ENCODE results near the gene SERTAD4.
"Not testable (repeated sequence)": the region's sequence is repeated elsewhere in the genome, so short reads cannot be mapped to it uniquely, and the experiment has no call there.

SERTAD4 gene

GRCh38 chr1:210232511-210233215 is at the start of gene SERTAD4:
Gene SERTAD4, plus strand, starts transcription at chr1:210232796. Its CDS starts 5,165 bp downstream, at chr1:210237961.
- H3K27me3 ChIP-seq (ENCODE audit: control insufficient read depth in 1 of 2, insufficient read depth in 2 of 2, low read length in 2 of 2) = no peaks in the 10 kb centered on the region
- peak within 1 kb of the TSS; percentile 95 for H3K27ac ChIP-seq (ENCODE audit: low read length)
- H3K4me3 ChIP-seq (ENCODE audit: low read length in 2 of 2) = peak within 1 kb of the TSS; percentile 78 to 85
- H3K4me1 ChIP-seq (ENCODE audit: control insufficient read depth, insufficient read depth, low read length) = peaks cover 23% of the 10 kb centered on the region
- no peaks in the 10 kb centered on the region for H3K36me3 ChIP-seq (ENCODE audit: control insufficient read depth in 2 of 2, insufficient read depth in 2 of 2, low read length in 2 of 2)
- H3K9me3 ChIP-seq (ENCODE audit: control insufficient read depth in 2 of 2, low read length in 2 of 2) = no peaks in the 10 kb centered on the region
- peak within 1 kb of the TSS; percentile 74 to 80 for H3K9ac ChIP-seq (ENCODE audit: low read length in 2 of 2)

GRCh38 chr1:210185063-210185462 is 47.5 kb upstream of the SERTAD4 start:
- H3K9ac ChIP-seq (ENCODE audit: low read length in 2 of 2) = no peak overlapping the region
- H3K4me3 ChIP-seq (ENCODE audit: low read length in 2 of 2) = no peak overlapping the region
- no peaks in the 10 kb centered on the region for H3K36me3 ChIP-seq (ENCODE audit: control insufficient read depth in 2 of 2, insufficient read depth in 2 of 2, low read length in 2 of 2)
- no peaks in the 10 kb centered on the region for H3K4me1 ChIP-seq (ENCODE audit: control insufficient read depth, insufficient read depth, low read length)
- H3K27ac ChIP-seq (ENCODE audit: low read length) = no peak overlapping the region
- H3K27me3 ChIP-seq (ENCODE audit: control insufficient read depth in 1 of 2, insufficient read depth in 2 of 2, low read length in 2 of 2) = peaks cover 0 to 2% of the 10 kb centered on the region in 2 donors
- no peaks in the 10 kb centered on the region for H3K9me3 ChIP-seq (ENCODE audit: control insufficient read depth in 2 of 2, low read length in 2 of 2)

DNA sequence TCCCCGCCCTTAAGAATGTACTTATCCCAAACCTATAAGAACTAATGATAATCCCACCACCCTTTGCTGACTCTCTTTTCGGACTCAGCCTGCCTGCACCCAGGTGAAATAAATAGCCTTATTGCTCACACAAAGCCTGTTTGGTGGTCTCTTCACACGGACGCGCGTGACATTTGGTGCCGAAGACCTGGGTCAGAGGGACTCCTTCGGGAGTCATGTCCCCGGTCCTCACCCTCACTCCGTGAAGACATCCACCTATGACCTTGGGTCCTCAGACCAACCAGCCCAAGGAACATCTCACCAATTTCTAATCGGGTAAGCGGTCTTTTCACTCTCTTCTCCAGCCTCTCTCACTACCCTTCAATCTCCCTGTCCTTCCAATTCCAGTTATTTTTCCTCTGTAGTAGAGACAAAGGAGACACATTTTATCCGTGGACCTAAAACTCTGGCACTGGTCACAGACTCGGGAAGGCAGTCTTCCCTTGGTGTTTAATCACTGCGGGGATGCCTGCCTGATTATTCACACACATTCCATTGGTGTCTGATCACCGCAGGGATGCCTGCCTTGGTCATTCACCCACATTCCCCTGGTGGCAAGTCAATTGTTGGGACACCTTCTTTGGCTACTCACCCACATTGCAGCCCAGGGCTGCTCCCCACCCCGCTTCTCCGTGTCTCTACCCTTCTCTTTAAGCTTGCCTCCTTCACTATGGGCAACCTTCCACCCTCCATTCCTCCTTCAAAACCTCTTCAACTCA is 44.6 kb upstream of the SERTAD4 start:
- H3K9ac ChIP-seq (ENCODE audit: low read length in 2 of 2); H3K9me3 ChIP-seq (ENCODE audit: control insufficient read depth in 2 of 2, low read length in 2 of 2): not testable (repeated sequence)

GRCh38 chr1:210189426-210189825 is 43.2 kb upstream of the SERTAD4 start:
- Histone ChIP-seq H3K36me3 (ENCODE audit: control insufficient read depth in 2 of 2, insufficient read depth in 2 of 2, low read length in 2 of 2) (no peaks in the 10 kb centered on the region), H3K27ac (ENCODE audit: low read length) (no peak overlapping the region), H3K9ac (ENCODE audit: low read length in 2 of 2) (no peak overlapping the region), H3K4me1 (ENCODE audit: control insufficient read depth, insufficient read depth, low read length) (no peaks in the 10 kb centered on the region), H3K27me3 (ENCODE audit: control insufficient read depth in 1 of 2, insufficient read depth in 2 of 2, low read length in 2 of 2) (no peaks in the 10 kb centered on the region), H3K9me3 (ENCODE audit: control insufficient read depth in 2 of 2, low read length in 2 of 2) (no peaks in the 10 kb centered on the region), H3K4me3 (ENCODE audit: low read length in 2 of 2) (no peak overlapping the region)

More for the DNA sequence above, 44.6 kb upstream of the SERTAD4 start:
- H3K4me1 ChIP-seq (ENCODE audit: control insufficient read depth, insufficient read depth, low read length); H3K36me3 ChIP-seq (ENCODE audit: control insufficient read depth in 2 of 2, insufficient read depth in 2 of 2, low read length in 2 of 2); H3K27ac ChIP-seq (ENCODE audit: low read length); H3K4me3 ChIP-seq (ENCODE audit: low read length in 2 of 2); H3K27me3 ChIP-seq (ENCODE audit: control insufficient read depth in 1 of 2, insufficient read depth in 2 of 2, low read length in 2 of 2): not testable (repeated sequence)

DNA sequence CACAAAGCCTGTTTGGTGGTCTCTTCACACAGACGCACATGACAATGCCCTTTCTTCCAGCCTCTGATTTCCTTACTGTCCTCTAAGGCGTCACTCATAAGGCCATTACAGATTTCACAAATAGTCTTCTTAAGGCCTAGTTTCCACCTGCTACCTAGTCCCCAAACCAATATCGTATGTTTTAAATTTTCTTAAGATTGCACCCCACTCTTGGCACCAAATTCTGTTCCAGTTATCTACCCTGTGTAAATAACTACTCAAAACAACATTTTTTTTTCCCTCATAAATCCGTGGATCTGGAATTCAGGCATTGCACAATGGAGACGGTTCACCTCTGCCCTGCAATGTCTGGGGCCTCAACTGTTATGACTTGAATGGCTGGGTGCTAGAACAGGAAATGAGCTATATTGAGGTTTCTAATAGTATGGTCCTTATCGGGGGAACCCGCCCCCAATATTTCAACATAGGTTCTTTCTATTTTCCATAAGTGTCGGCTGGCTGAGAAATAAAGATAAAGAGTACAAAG is 36.9 kb upstream of the SERTAD4 start:
- Histone ChIP-seq H3K4me3 (ENCODE audit: low read length in 2 of 2) (no peak overlapping the region), H3K9me3 (ENCODE audit: control insufficient read depth in 2 of 2, low read length in 2 of 2) (peaks cover 0 to 3% of the 10 kb centered on the region in 2 donors), H3K36me3 (ENCODE audit: control insufficient read depth in 2 of 2, insufficient read depth in 2 of 2, low read length in 2 of 2) (no peaks in the 10 kb centered on the region), H3K27ac (ENCODE audit: low read length) (no peak overlapping the region), H3K4me1 (ENCODE audit: control insufficient read depth, insufficient read depth, low read length) (no peaks in the 10 kb centered on the region), H3K27me3 (ENCODE audit: control insufficient read depth in 1 of 2, insufficient read depth in 2 of 2, low read length in 2 of 2) (peaks cover 0 to 3% of the 10 kb centered on the region in 2 donors), H3K9ac (ENCODE audit: low read length in 2 of 2) (no peak overlapping the region)

GRCh38 chr1:210196266-210196665 is 36.3 kb upstream of the SERTAD4 start:
- H3K4me3 ChIP-seq (ENCODE audit: low read length in 2 of 2); H3K4me1 ChIP-seq (ENCODE audit: control insufficient read depth, insufficient read depth, low read length); H3K9me3 ChIP-seq (ENCODE audit: control insufficient read depth in 2 of 2, low read length in 2 of 2): not testable (repeated sequence)

GRCh38 chr1:210198840-210199239 is 33.8 kb upstream of the SERTAD4 start:
- Histone ChIP-seq H3K4me1 (ENCODE audit: control insufficient read depth, insufficient read depth, low read length) (no peaks in the 10 kb centered on the region), H3K27me3 (ENCODE audit: control insufficient read depth in 1 of 2, insufficient read depth in 2 of 2, low read length in 2 of 2) (peaks cover 0 to 3% of the 10 kb centered on the region in 2 donors), H3K36me3 (ENCODE audit: control insufficient read depth in 2 of 2, insufficient read depth in 2 of 2, low read length in 2 of 2) (no peaks in the 10 kb centered on the region), H3K9ac (ENCODE audit: low read length in 2 of 2) (no peak overlapping the region), H3K27ac (ENCODE audit: low read length) (no peak overlapping the region), H3K4me3 (ENCODE audit: low read length in 2 of 2) (no peak overlapping the region), H3K9me3 (ENCODE audit: control insufficient read depth in 2 of 2, low read length in 2 of 2) (peaks cover 0 to 3% of the 10 kb centered on the region in 2 donors)

More at GRCh38 chr1:210196266-210196665, 36.3 kb upstream of the SERTAD4 start:
- H3K27me3 ChIP-seq (ENCODE audit: control insufficient read depth in 1 of 2, insufficient read depth in 2 of 2, low read length in 2 of 2); H3K27ac ChIP-seq (ENCODE audit: low read length); H3K9ac ChIP-seq (ENCODE audit: low read length in 2 of 2); H3K36me3 ChIP-seq (ENCODE audit: control insufficient read depth in 2 of 2, insufficient read depth in 2 of 2, low read length in 2 of 2): not testable (repeated sequence)

GRCh38 chr1:210200124-210200736 is 32.4 kb upstream of the SERTAD4 start:
- no peaks in the 10 kb centered on the region for H3K36me3 ChIP-seq (ENCODE audit: control insufficient read depth in 2 of 2, insufficient read depth in 2 of 2, low read length in 2 of 2)
- H3K4me3 ChIP-seq (ENCODE audit: low read length in 2 of 2) = no peak overlapping the region
- peaks cover 0 to 3% of the 10 kb centered on the region in 2 donors for H3K27me3 ChIP-seq (ENCODE audit: control insufficient read depth in 1 of 2, insufficient read depth in 2 of 2, low read length in 2 of 2)
- peaks cover 0 to 3% of the 10 kb centered on the region in 2 donors for H3K9me3 ChIP-seq (ENCODE audit: control insufficient read depth in 2 of 2, low read length in 2 of 2)
- no peaks in the 10 kb centered on the region for H3K4me1 ChIP-seq (ENCODE audit: control insufficient read depth, insufficient read depth, low read length)
- H3K9ac ChIP-seq (ENCODE audit: low read length in 2 of 2) = no peak overlapping the region
- no peak overlapping the region for H3K27ac ChIP-seq (ENCODE audit: low read length)

DNA sequence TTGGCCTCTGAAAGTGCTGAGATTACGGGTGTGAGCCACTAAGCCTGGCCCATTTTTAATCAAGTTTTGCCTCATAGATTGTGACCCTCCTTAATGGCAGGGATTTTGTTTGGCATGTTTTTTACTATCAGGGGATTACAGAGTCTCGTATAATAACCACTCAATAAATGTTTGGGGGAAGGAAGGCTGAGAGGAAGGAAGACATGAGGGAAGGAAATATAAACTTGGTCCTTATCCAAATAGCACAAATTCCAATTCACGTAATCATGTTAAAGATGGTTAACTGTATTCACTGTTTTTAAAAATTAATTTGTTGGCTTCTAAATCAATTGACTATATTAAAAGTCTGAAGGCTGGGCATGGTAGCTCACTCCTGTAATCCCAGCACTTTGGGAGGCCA is 30.9 kb upstream of the SERTAD4 start:
- no peaks in the 10 kb centered on the region for H3K4me1 ChIP-seq (ENCODE audit: control insufficient read depth, insufficient read depth, low read length)
- no peaks in the 10 kb centered on the region for H3K36me3 ChIP-seq (ENCODE audit: control insufficient read depth in 2 of 2, insufficient read depth in 2 of 2, low read length in 2 of 2)
- no peak overlapping the region for H3K9ac ChIP-seq (ENCODE audit: low read length in 2 of 2)
- H3K4me3 ChIP-seq (ENCODE audit: low read length in 2 of 2) = no peak overlapping the region
- no peak overlapping the region for H3K27ac ChIP-seq (ENCODE audit: low read length)
- no peaks in the 10 kb centered on the region for H3K9me3 ChIP-seq (ENCODE audit: control insufficient read depth in 2 of 2, low read length in 2 of 2)
- H3K27me3 ChIP-seq (ENCODE audit: control insufficient read depth in 1 of 2, insufficient read depth in 2 of 2, low read length in 2 of 2) = peaks cover 0 to 3% of the 10 kb centered on the region in 2 donors

GRCh38 chr1:210207597-210208450 is 24.8 kb upstream of the SERTAD4 start:
- H3K36me3 ChIP-seq (ENCODE audit: control insufficient read depth in 2 of 2, insufficient read depth in 2 of 2, low read length in 2 of 2) = no peaks in the 10 kb centered on the region
- H3K4me3 ChIP-seq (ENCODE audit: low read length in 2 of 2) = no peak overlapping the region
- H3K27ac ChIP-seq (ENCODE audit: low read length) = no peak overlapping the region
- no peaks in the 10 kb centered on the region for H3K4me1 ChIP-seq (ENCODE audit: control insufficient read depth, insufficient read depth, low read length)
- no peaks in the 10 kb centered on the region for H3K27me3 ChIP-seq (ENCODE audit: control insufficient read depth in 1 of 2, insufficient read depth in 2 of 2, low read length in 2 of 2)
- no peaks in the 10 kb centered on the region for H3K9me3 ChIP-seq (ENCODE audit: control insufficient read depth in 2 of 2, low read length in 2 of 2)
- H3K9ac ChIP-seq (ENCODE audit: low read length in 2 of 2) = no peak overlapping the region

Measured in stomach smooth muscle (tissue), 2 donors.